HG03097 (cell line): Measurements from ENCODE around the gene ARHGAP6.
"Not testable (repeated sequence)": the region's sequence is repeated elsewhere in the genome, so short reads cannot be mapped to it uniquely, and the experiment has no call there.

Experiments used
- ATAC-seq: cut with Tn5 transposase; IDR thresholded peaks from one replicate; pipeline ENCODE4 v1.9.1; 2021; ENCODE audit not compliant: unreplicated experiment, low FRiP score

ARHGAP6 gene

DNA sequence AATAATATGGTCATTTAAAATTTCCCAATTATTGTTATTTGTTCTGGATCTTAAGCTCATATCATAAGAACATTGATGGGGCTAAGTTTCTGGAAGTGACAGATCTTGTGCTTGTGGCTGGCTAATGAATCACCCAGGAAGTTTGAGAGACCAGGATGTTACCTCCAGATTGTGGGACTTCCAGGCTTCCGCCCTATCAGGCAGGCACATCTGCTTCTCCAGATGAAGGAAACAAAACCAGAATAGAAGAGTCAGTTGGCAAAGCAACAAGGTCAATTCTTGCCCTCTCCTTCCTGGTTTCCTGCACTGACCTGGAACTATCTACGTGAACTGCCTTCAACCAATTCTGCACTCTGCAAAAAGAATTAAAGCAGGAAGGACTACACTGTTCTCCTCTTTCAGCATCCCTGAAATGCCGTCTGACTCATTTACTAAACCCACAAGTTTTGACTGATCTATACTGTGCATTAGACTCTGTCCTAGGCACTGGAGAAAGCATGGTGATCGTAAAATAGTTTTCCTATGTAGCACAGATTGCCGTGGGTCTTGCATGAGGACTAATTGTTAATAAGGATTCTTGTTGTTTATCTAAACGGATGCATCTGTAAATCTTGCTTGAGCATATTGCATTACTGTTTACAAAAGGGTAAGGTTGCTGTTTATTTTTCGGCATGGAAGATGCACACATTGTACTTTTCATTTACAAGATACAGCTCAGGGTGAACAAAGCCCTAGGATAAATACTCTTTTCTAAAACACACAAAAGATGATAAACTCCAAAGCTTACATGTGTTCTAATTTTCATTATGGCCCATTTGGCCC, 297.9 kb downstream of the ARHGAP6 start:
- no peak for ATAC-seq

DNA sequence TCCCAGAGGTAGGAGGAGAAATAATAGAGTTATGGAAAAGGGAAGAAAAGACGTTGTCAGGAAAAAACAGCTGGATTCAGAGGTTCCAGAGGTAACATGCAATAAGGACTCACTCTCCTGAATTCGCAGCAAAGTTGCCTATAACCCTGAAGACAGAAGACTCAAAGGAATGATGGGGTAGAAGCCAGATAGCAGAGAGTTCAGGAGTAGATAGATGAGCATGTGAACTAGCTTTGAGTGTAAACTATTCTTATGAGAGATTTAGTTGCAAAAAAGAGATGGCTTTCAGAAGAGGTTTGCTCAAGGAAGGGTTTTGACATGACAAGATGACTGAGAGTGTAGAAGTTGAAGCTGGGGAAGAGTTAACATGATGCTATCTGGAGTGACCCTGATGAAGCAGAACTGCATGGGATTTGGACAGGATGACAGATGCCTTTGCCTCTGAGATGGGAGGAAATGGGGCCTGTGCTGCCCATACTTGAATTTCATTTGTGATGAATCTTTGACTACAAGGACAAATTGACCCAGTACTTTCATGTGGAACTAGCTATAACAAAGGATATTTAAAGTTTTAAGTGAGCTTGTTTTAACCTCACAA, 298.6 kb downstream of the ARHGAP6 start:
- ATAC-seq = no peak

DNA sequence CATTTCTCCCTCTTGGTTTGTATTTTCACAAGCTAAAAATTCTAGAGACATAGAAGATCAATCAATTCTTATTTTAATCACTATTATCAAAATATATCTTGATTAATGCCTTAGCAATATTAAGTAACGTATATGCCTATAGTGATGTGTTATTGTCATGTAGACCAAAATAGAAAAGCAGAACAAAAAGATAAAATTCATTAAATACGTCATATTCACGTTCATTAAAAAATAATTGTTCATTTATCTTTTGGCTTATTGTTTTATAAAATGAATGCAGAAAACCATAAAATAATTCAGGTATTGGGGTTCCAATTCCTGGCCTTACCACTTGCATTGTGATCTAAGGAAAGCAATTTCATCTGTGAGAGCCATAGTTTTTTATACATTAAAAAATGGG, 300.3 kb downstream of the ARHGAP6 start:
- ATAC-seq = no peak

DNA sequence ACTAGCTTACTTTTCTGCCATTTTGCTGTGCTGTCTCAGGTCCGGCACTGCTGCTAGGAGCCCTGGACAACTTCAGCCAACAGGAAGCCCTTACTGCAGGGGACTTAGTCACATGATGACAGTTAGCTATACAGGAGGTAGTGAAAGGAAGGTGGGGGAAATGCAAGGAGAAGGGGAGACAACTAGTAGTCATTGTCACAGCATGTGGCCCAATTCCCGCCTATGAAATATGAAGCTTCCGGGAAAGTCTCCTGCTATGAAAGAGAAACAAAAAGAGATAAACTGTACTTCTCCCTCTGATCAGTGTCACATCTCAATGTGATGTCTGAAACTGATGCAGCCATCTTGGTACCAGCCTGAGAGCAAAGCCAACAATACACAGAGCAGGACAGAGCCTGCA, 300.9 kb downstream of the ARHGAP6 start:
- ATAC-seq = no peak

DNA sequence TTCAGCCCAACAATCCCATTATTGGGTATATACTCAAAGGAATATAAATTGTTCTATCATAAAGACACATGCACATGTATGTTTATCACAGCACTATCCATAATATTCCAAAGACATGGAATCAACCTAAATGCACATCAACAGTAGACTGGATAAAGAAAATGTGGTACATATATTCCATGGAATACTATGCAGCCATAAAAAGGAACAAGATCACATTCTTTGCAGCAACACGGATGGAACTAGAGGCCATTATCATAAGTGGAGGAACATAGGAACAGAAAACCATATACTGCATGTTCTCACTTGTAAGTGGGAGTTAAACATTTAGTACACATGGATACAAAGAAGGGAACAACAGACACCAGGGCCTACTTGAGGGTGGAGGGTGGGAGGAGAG, 301.9 kb downstream of the ARHGAP6 start:
- not testable (repeated sequence) for ATAC-seq

DNA sequence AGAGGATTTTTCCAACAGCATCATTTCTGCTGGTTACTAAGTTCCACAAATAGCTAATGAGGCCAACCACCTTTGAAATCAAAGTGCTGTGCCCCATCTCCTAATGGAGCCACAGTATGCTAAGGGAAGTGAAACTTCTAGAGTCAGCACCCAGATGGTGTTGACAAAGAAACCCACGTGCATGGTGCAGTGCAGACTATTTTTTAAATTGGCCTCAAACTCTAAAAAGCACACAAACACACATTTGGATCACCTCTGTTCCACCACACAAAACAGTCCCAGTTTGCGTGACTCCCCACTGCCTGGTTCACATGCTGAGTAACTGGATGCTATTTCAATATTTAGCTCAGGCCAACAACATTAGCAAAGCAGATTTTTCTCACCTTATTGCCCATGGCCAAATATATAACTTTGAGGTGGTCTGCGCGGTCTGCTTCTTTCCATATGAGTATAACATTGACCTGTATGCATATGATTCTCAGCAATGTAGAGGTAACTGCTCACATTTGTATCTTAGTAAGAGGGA, 302.6 kb downstream of the ARHGAP6 start:
- ATAC-seq = peak; percentile 92

DNA sequence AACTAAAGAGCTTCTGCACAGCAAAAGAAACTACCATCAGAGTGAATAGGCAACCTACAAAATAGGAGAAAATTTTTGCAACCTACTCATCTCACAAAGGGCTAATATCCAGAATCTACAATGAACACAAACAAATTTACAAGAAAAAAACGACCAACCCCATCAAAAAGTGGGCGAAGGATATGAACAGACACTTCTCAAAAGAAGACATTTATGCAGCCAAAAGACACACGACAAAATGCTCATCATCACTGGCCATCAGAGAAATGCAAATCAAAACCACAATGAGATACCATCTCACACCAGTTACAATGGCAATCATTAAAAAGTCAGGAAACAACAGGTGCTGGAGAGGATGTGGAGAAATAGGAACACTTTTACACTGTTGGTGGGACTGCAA, 304.1 kb downstream of the ARHGAP6 start:
- ATAC-seq = not testable (repeated sequence)

DNA sequence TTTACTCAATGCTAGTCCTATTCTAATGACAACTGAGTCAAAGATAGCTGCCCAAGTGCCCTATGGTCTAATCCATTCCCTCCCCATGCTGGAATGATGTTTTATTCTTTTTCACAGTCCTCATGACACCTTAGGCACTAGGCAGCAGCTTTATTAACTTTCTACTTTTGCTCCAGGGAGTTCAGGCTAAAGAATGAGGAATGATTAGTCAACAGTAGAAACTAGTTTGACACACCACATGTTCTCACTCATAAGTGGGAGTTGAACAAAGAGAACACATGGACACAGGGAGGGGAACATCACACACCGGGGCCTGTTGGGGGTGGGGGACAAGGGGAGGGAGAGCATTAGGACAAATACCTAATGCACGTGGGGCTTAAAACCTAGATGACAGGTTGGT, 309.8 kb downstream of the ARHGAP6 start:
- ATAC-seq = not testable (repeated sequence)

DNA sequence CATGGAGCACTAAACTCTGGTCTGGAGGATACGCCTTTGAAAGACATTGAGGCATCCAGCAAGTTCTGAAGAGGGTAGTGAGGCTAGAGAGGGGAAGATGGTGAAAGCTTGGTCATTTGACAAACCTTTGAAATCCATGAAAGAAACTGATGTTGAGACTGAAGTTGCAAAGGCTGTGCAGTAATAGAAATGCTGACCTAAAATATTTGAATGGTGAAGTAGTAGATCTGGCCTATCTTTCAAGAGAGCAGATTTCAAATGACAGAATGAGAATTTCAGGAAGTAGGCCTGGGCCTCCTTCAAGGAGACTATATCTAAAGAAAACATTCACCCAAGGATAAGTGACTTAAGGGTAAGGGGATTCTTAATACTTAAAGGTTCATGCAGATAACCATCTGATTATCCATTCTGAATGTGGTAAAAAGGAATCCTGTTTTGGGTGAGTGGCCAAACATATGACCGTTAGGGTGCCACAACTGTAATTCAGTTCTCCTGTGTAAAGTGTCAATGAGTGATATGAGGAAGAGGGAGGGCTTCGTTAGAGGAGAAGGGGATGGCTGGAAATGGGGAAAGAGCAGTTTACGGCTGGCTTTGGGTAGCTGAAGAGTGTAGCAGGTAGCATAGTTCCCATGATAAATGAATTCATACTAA, 310.3 kb downstream of the ARHGAP6 start:
- no peak for ATAC-seq

DNA sequence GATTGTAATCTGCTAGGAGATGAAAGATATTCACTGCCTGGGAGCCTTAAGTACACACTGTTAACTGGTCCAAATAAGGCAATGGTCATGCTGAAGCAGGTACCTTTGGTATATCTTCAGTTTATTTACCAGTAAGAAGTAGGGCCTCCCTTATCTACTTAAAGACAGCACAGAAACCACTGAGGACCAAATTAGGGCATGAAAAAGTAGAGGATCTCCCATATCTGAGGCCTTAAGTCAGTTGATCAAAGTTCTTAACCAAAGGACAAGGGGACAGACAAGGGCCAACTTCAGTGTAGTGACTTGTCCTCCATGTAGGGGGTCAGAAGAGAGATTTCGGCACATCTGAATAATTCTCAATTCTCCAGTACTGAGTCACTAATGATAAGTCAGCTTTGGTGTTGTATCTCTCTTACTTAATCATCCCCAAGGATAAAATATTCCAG, 313.4 kb downstream of the ARHGAP6 start:
- no peak for ATAC-seq

DNA sequence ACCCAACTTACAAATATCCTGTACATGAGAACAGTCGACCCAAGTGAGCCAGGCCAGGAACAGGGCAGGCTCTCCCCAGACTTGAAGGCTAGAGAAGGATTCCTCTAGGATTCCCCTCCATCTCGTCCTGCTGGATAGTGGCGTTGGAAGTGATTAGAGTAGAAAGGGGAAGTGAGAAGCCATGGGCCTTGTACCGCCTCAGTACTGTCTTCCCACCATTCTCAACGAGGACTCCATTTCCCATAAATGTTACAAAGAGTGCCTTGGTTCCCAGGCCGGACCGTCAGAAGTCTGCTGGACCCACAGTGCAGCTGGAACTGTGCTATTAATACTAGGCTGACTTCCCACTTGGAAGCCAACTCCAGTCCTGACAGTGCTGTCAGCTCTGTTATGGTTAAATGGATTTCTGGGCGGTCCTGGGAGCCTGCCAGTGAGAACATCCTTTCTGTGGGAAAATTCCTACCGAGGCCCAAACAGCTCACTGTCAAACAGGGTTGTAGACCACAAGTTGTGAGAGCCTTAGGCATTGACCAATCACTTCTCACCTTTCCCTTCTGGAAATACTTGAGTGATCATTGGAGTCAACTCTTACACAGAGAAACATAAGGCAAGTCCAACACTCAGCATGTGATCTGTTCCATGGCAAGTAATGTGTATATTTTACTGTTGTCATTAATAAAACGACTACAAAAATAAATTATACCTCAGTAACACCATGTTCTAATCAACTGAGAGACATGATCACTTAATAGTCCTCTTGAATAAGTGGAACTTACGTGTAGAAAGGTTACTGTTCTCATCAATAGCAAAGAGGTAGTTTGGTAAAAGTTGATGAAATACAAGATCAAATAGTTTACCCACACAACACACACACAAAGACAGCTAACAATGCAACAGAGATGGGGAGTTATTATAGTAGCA, 314.1 kb downstream of the ARHGAP6 start:
- no peak for ATAC-seq

DNA sequence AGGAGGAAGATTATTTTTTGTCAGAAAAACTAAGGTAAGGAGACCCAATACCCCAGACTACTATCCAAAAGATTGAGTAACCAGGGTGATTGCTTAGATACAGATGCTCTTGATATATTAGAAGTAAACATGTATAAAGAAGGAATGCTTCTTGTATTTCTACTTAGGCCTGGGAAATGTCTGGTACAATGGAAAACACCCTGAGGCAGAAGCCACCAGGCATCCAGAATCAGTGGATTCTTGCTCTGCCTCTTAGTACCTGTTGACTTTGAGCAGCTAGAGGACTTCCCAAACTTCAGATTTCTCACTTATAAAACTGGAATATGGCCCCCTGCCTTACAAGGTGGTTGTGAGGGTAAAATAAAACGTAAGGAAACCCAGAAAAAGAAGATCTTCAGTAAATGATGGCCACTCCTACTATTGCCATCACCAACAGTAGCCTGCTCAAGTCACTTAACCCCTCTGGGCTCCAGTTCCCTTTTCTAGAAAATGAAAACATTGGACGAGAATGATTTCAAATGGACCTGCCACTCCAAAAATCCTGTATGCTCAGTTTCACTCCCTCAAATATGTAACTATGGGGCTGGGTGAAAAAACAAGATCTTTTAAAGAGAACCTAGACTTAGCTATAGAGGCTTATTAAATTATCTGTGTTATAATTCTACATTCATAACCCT, 315.9 kb downstream of the ARHGAP6 start:
- ATAC-seq = no peak

DNA sequence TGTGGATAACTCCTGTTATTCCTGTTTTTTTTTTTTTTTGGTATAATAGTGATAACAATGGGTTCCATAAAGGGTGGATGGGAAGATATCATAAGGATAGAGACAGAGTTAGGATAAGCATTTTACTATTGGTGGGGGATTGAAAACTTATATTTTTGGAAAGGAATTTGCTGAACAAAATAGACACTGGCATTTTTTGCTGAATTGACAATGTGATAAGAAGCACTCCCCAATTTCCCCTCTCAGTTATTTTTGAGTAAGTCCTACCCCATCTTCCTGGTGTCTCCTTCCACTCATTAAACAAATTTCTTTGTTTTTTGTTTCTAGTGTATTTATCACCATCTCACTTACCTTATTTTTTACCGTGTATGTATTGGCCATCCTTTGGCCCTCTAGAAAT, 316.7 kb downstream of the ARHGAP6 start:
- ATAC-seq = no peak

DNA sequence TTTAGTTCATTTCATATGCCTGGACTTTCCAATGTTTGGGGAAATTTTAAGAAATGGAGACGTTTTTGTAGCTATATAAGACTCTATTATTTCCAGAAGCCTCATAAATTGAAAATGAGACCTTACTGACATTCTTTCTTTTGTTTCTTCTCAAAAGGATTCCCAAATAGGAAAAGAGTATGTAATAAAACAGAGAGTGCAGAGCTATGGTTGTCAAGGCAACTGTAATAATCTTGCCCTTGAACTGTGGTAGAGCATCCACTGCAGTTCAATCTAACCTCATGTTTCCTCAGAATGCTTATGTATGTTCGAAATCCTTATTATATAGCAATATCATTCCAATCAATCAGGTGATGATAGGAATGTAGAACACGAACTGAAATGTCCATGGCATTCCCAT, 318.4 kb downstream of the ARHGAP6 start:
- no peak for ATAC-seq

DNA sequence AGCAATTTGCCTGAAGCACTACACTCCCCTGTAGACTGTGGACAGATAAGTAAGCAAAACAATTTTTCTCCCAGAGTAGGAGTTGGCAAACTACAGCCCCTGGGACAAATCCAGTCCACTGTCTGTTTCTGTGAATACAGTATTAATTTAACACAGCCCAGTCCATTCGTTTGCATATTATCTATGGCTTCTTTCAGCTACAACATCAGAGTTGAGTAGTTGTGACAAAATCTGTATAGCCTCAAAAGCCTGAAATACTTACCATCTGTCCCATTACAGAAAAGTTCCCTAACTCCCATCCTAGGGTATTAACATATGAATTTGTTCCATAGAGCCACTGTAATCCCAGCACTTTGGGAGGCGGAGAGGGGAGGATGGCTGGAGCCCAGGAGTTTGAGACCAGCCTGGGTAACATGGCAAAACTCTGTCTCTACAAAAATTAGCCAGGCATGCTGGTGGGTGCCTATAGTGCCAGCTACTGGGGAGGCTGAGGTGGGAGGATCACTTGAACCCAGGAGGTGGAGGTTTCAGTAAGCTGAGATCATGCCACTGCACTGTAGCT, 319.5 kb downstream of the ARHGAP6 start:
- no peak for ATAC-seq

DNA sequence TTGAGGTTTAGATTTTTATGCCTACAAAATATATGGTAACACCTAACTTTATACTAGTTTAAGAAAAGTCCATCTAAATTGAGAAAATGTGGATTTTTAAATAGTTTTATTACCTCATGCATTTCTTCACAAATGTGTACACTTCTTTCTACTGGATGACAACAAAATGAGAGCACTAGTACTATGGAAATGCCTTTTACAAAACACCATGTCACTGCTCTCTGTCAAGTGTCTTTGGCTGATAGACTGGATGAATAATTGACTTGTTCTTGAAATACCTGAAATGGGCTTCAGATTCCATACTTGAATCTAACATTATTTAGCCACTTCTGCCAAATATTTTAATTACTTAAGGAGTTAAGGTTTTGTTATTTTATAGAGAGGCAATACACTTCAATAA, 323.0 kb downstream of the ARHGAP6 start:
- no peak for ATAC-seq

DNA sequence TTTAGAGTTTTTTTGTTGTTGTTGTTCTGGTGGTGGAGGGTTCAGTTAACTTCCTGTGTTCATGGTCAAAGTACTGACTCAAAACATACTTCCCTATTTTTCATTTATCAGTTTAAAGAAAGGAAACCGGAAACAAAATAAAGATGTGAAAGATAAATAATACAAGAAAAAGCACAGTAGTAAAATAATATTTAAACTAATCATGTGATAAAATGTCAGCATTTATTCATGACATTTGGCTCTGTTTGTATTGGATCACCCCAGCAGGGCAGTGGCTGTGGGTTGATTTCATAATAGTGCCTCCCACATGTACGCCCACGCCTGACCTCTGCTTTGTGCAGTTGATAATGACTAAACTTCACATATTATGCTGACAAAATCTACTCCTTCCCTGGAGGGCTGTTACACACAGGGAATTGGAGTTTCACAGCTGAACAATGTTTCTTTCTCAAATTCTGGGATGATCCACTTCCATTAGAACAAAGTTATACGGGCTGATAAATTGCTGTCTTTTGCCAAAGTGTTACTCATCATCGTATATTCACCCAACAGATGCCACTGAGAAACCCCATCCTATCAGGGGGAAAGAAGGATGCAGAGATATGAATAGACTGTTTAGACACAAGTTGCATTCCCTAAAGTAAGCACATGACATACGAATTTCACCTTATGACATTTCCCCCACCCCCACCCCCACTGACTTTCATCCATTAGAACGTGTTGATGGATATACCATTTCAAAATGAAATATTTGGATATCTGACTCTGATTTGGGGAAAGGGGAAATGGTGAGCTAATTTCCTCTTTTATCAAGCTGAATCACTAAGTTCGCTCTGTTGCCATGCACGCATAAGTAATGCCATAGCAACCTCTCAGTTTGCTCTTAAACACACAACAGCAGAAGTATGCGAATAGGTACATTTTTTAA, 324.2 kb downstream of the ARHGAP6 start:
- peak; percentile 65 for ATAC-seq

DNA sequence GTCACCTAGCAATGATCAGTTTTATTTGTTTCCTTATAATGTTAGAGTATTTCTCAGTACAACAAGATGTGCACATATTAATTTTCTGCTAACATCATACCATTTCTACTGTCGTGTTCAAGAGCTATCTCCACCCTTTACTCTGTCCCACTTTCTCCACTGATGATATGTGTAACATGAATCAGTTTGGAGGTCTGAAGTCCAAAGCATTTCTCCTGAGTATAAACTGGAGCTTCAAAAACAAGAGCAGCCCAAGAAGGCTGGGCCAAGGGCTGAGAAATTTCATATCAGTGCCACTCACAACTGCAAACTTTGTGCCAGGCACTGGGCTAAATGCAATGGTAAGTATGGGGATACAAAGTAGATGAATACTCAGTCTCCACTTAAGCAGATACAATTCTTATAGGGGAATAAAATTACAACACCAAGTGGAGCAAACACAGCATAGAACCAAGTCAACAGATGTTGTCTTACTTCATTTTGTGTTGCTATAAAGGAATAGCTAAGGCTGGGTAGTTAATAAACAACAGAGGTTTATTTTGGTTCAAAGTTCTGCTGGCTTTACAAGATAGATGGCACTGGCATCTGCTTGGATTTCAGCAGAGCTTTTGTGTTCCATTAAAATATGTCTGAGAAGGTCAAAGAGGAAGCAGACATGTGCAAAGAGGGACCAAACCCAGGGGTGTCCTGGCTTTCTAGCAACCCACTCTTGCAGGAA, 328.3 kb downstream of the ARHGAP6 start:
- no peak for ATAC-seq
